ENCODE measurements around the gene CDC42BPA.

DNA sequence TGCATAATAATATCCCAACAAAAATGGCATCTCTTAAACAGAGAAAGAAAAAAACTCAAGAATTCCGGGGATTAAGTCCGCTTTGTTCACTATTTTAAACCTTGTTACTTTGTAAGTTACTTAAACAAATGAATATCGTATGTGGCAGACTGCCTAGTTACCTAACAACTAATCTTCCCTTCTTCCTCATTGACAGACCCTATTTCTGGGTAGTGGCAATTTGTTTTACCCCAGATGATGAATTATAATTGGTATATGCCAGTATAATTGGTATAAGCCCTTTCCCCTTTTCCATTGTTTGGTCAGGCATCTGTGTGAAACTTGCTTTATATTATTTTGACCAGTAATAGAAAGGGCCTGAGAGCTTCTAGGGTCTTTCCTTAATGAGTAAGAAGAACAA, 52.4 kb downstream of the CDC42BPA start:
- TF ChIP-seq, protein P1, sequence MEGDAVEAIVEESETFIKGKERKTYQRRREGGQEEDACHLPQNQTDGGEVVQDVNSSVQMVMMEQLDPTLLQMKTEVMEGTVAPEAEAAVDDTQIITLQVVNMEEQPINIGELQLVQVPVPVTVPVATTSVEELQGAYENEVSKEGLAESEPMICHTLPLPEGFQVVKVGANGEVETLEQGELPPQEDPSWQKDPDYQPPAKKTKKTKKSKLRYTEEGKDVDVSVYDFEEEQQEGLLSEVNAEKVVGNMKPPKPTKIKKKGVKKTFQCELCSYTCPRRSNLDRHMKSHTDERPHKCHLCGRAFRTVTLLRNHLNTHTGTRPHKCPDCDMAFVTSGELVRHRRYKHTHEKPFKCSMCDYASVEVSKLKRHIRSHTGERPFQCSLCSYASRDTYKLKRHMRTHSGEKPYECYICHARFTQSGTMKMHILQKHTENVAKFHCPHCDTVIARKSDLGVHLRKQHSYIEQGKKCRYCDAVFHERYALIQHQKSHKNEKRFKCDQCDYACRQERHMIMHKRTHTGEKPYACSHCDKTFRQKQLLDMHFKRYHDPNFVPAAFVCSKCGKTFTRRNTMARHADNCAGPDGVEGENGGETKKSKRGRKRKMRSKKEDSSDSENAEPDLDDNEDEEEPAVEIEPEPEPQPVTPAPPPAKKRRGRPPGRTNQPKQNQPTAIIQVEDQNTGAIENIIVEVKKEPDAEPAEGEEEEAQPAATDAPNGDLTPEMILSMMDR (IDR thresholded peaks at IDR 0.05): no peak
- no peak for TF ChIP-seq POLR2A (IDR thresholded peaks at IDR 0.05)
